Medulla oblongata (tissue), 1 donor: ENCODE results near the gene CSNK1G3.
"Not testable (repeated sequence)": the region's sequence is repeated elsewhere in the genome, so short reads cannot be mapped to it uniquely, and the experiment has no call there.

Experiments
- DNase-seq: peaks from one replicate; pipeline ENCODE4 v3.0.0-alpha.2; 2015; ENCODE audit errors: extremely low spot score

The CSNK1G3 gene

GRCh38 chr5:123559434-123559775 lies 47.4 kb downstream of the CSNK1G3 start:
- no peak for DNase-seq

- no peak for DNase-seq
Observed at GRCh38 chr5:123561230-123561629, 49.3 kb downstream of the CSNK1G3 start.

- DNase-seq = no peak
Observed at GRCh38 chr5:123571927-123572326, 60.0 kb downstream of the CSNK1G3 start.

- no peak for DNase-seq
Observed at GRCh38 chr5:123578390-123578789, 66.4 kb downstream of the CSNK1G3 start.

GRCh38 chr5:123579410-123579809 lies 67.4 kb downstream of the CSNK1G3 start:
- DNase-seq = no peak

- DNase-seq = peak; percentile 23
Observed at GRCh38 chr5:123582550-123583285, 70.7 kb downstream of the CSNK1G3 start.

GRCh38 chr5:123585871-123586270 lies 73.9 kb downstream of the CSNK1G3 start:
- DNase-seq = no peak

- no peak for DNase-seq
Observed at GRCh38 chr5:123594434-123594833, 82.5 kb downstream of the CSNK1G3 start.

GRCh38 chr5:123597018-123597417 lies 85.0 kb downstream of the CSNK1G3 start:
- DNase-seq = no peak

- DNase-seq = no peak
Observed at GRCh38 chr5:123598028-123598689, 86.2 kb downstream of the CSNK1G3 start.

GRCh38 chr5:123599171-123599570 lies 87.2 kb downstream of the CSNK1G3 start:
- peak; percentile 41 for DNase-seq

GRCh38 chr5:123601610-123602009 lies 89.6 kb downstream of the CSNK1G3 start:
- DNase-seq = no peak

- DNase-seq = no peak
Observed at GRCh38 chr5:123605822-123606221, 93.8 kb downstream of the CSNK1G3 start.

GRCh38 chr5:123610209-123610608 lies 98.2 kb downstream of the CSNK1G3 start:
- no peak for DNase-seq

- peak; percentile 85 for DNase-seq
Observed at GRCh38 chr5:123610665-123611405, 98.9 kb downstream of the CSNK1G3 start.

GRCh38 chr5:123611406-123611709 lies 99.4 kb downstream of the CSNK1G3 start:
- DNase-seq = no peak

- DNase-seq = no peak
Observed at GRCh38 chr5:123617561-123617960, 105.6 kb downstream of the CSNK1G3 start.

- DNase-seq = no peak
Observed at GRCh38 chr5:123626051-123626450, 114.1 kb downstream of the CSNK1G3 start.

- no peak for DNase-seq
Observed at GRCh38 chr5:123628860-123629544, 117.0 kb downstream of the CSNK1G3 start.

GRCh38 chr5:123636006-123636405 lies 124.0 kb downstream of the CSNK1G3 start:
- DNase-seq = no peak

- not testable (repeated sequence) for DNase-seq
Observed at GRCh38 chr5:123637028-123637427, 125.1 kb downstream of the CSNK1G3 start.

- DNase-seq = no peak
Observed at GRCh38 chr5:123639244-123639643, 127.3 kb downstream of the CSNK1G3 start.
